ENCODE data around the gene GLYATL3. TPM values are rescaled to one million over a fixed set of nuclear protein-coding genes. Genes with fewer than 3 reads are reported as not detected.

The GLYATL3 gene
- total and polyA plus RNA-seq, 10 of the 15 experiments (the other 5 are each of a cell fraction or from before 2014, with no cell fraction given) = not detected

DNA sequence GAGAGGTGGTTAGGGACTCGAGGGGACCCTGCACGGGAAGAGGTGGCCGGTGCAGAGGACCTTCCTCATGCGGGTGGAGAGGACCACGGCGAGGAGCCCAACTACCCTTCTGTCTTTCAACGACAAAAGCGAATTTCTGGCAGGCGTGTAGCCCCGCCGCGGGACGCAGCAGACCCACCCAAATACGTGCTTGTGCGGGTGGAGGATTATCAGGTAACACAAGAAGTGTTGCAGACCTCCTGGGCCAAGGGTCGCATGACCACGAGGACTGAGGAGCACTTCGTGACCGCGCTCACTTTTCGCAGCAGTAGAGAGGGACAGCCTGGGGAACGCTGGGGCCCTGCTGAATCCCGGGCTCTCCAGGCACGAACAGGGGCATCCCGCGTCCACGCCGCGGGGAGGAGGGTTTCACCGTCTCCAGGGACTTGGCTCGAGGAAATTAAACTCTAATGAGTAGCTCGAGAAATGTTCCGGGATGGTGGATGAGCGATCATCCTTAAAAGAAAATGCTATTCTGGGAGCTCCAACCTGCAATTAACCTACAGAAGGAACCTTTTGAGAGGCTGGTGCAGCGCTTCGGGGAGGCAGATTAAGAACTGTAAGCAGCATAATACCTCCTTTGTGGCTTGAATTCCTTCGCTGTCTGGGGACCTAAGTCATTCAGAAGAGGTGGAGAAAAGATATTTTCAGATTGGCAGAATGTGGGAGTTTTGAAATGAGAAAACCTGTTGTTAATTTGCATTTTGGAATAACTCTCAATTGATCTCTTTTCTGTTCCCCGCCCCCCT is 51.5 kb downstream of the GLYATL3 start:
- intact Hi-C loops (cut with micrococcal nuclease; ENCODE audit: unreplicated experiment) (no loop called here), in situ Hi-C loops (cut with MboI) (no loop called here)
- WGBS (ENCODE audit: insufficient coverage, insufficient replicate concordance, low lambda C conversion rate, missing lambda C conversion rate) = 22% methylated on average over 36 of the region's 38 CpGs
- peak; percentile 70 for ATAC-seq
- DNase-seq (ENCODE audit: low read depth, low spot score) = no peak
- H2AFZ ChIP-seq (ENCODE audit: control insufficient read depth, low read depth, low read length) = peak overlapping the region; percentile 69
- RAD21 ChIA-PET (ENCODE audit: unreplicated experiment) = interaction anchor here (1.6 kb wide), 1 partner anchor 12 kb away, joined by 3 read pairs; no protein-coding TSS in a partner anchor
- H3K4me1 ChIP-seq (ENCODE audit: control insufficient read depth, insufficient read depth, low read length) = no peaks in the 10 kb centered on the region; the same call in none of the 2 replicates
- H3K79me2 ChIP-seq (ENCODE audit: control insufficient read depth, insufficient read depth, low read length) = no peaks in the 10 kb centered on the region
- POLR2A ChIA-PET = no interaction called here
- H3K27me3 ChIP-seq (replicated peaks in 1 of 2; ENCODE audit: control insufficient read depth in 2 of 2, insufficient read depth in 2 of 2, low read length in 1 of 2) = no peaks in the 10 kb centered on the region; a peak in 1 of 4 replicates
- no peaks in the 10 kb centered on the region for H3K36me3 ChIP-seq (ENCODE audit: control insufficient read depth in 2 of 2, insufficient read depth in 2 of 2, low read length in 1 of 2)
- BruUV-seq (replicated peaks) = no TSS peak
- H4K20me1 ChIP-seq (ENCODE audit: control insufficient read depth, insufficient read depth) = no peaks in the 10 kb centered on the region
- peak; percentile 65 for FAIRE-seq
- H3K4me3 ChIP-seq = peak overlapping the region; percentile 57
- H3K4me2 ChIP-seq (ENCODE audit: control insufficient read depth, insufficient read depth) = peak overlapping the region; percentile 82
- no peaks in the 10 kb centered on the region for H3K9me3 ChIP-seq (replicated peaks; ENCODE audit: control insufficient read depth, insufficient read depth, low read length)
- CTCF ChIA-PET = interaction anchor here (0.8 to 1.5 kb wide), 2 partner anchors 14 to 21 kb away, joined by 3 read pairs; no protein-coding TSS in a partner anchor
- SMC1A ChIA-PET (ENCODE audit: uncharacterized antibody, unreplicated experiment) = interaction anchor here (0.9 to 2.4 kb wide), 4 partner anchors 9 to 19 kb away, joined by 3 to 8 read pairs (median 3); no protein-coding TSS in a partner anchor
- H3K9ac ChIP-seq (ENCODE audit: control insufficient read depth, insufficient read depth, low read length) = 0 out of 2 replicates have a peak overlapping the region, but pooled peaks have one; percentile 20
- H3K27ac ChIP-seq (ENCODE audit: control insufficient read depth, insufficient read depth) = no peak overlapping the region
- TF ChIP-seq HDAC2 (IDR thresholded peaks at IDR 0.05) = no peak
- TF ChIP-seq SPI1 (IDR thresholded peaks at IDR 0.05; ENCODE audit: borderline replicate concordance, insufficient read depth, low read depth, low read length) = no peak
- TF ChIP-seq, protein P1, sequence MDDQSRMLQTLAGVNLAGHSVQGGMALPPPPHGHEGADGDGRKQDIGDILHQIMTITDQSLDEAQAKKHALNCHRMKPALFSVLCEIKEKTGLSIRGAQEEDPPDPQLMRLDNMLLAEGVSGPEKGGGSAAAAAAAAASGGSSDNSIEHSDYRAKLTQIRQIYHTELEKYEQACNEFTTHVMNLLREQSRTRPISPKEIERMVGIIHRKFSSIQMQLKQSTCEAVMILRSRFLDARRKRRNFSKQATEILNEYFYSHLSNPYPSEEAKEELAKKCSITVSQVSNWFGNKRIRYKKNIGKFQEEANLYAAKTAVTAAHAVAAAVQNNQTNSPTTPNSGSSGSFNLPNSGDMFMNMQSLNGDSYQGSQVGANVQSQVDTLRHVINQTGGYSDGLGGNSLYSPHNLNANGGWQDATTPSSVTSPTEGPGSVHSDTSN (IDR thresholded peaks at IDR 0.05; ENCODE audit: insufficient replicate concordance, low read depth, low read length) = no peak
- TF ChIP-seq EGR1 (IDR thresholded peaks at IDR 0.05; ENCODE audit: borderline replicate concordance in 1 of 2, low read depth in 2 of 2, low read length in 2 of 2) = no peak
- TF ChIP-seq ZNF274 (IDR thresholded peaks at IDR 0.05; ENCODE audit: insufficient read depth, insufficient read length) = no peak
- no peak for TF ChIP-seq ZBTB40 (IDR thresholded peaks at IDR 0.05; ENCODE audit: borderline replicate concordance)
- no peak for TF ChIP-seq RELA (IDR thresholded peaks at IDR 0.05; ENCODE audit: borderline replicate concordance, partially characterized antibody)
- TF ChIP-seq USF1 (IDR thresholded peaks at IDR 0.05; ENCODE audit: borderline replicate concordance, extremely low read length, insufficient read depth, low read depth, low read length) = no peak
- TF ChIP-seq ZNF24 (IDR thresholded peaks at IDR 0.05) = no peak
- TF ChIP-seq, protein P2, sequence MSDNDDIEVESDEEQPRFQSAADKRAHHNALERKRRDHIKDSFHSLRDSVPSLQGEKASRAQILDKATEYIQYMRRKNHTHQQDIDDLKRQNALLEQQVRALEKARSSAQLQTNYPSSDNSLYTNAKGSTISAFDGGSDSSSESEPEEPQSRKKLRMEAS (IDR thresholded peaks at IDR 0.05; ENCODE audit: low read depth, low read length) = no peak
- no peak for TF ChIP-seq NFXL1 (IDR thresholded peaks at IDR 0.05; ENCODE audit: borderline replicate concordance)
- no peak for TF ChIP-seq IKZF2 (IDR thresholded peaks at IDR 0.05)
